Ecto neural progenitor cell (in vitro differentiated cells): Measurements from ENCODE around the gene CD59.

Experiments used
- DNase-seq: peaks from one replicate; pipeline ENCODE4 v3.0.0-alpha.2; 2018; ENCODE audit warnings: low spot score

The CD59 gene

GRCh38 chr11:33736148-33736812, at the start of gene CD59:
Gene CD59 (minus strand): TSS chr11:33736423. CDS start chr11:33722445, 13,978 bp downstream.
- DNase-seq, result peak; percentile 97

GRCh38 chr11:33785609-33786008, 49.4 kb upstream of the CD59 start:
- DNase-seq, result no peak

GRCh38 chr11:33779849-33780528, 43.8 kb upstream of the CD59 start:
- no peak for DNase-seq

- no peak for DNase-seq
These were observed 42.5 kb upstream of the CD59 start for GRCh38 chr11:33778675-33779074.

- DNase-seq, result no peak
These were observed 41.7 kb upstream of the CD59 start for GRCh38 chr11:33777906-33778305.

- DNase-seq, result no peak
These were observed 39.7 kb upstream of the CD59 start for GRCh38 chr11:33775832-33776470.

GRCh38 chr11:33775467-33775807, 39.2 kb upstream of the CD59 start:
- no peak for DNase-seq

GRCh38 chr11:33774736-33775466, 38.7 kb upstream of the CD59 start:
- DNase-seq, result no peak

- DNase-seq, result peak; percentile 94
These were observed 37.9 kb upstream of the CD59 start, which contains the start of gene FBXO3 for GRCh38 chr11:33773987-33774735. Gene FBXO3 (minus strand): TSS chr11:33774520. CDS start chr11:33774497, 23 bp downstream.

GRCh38 chr11:33773404-33773986, 37.3 kb upstream of the CD59 start:
- no peak for DNase-seq

GRCh38 chr11:33772870-33773269, 36.6 kb upstream of the CD59 start:
- DNase-seq, result no peak

GRCh38 chr11:33772300-33772699, 36.1 kb upstream of the CD59 start:
- DNase-seq, result no peak

- DNase-seq, result no peak
These were observed 34.0 kb upstream of the CD59 start for GRCh38 chr11:33770236-33770635.

GRCh38 chr11:33769542-33769941, 33.3 kb upstream of the CD59 start:
- DNase-seq, result no peak

GRCh38 chr11:33767624-33768023, 31.4 kb upstream of the CD59 start:
- no peak for DNase-seq

GRCh38 chr11:33766085-33766484, 29.9 kb upstream of the CD59 start:
- DNase-seq, result no peak

GRCh38 chr11:33761471-33761870, 25.2 kb upstream of the CD59 start:
- no peak for DNase-seq

GRCh38 chr11:33753304-33753967, 17.2 kb upstream of the CD59 start:
- DNase-seq, result no peak

GRCh38 chr11:33751878-33752277, 15.7 kb upstream of the CD59 start:
- no peak for DNase-seq

- DNase-seq, result no peak
These were observed 11.8 kb upstream of the CD59 start for GRCh38 chr11:33747979-33748378.

- no peak for DNase-seq
These were observed 7.1 kb upstream of the CD59 start for GRCh38 chr11:33743291-33743690.
